ENCODE results near the gene COL23A1.
"Not testable (repeated sequence)": the region's sequence is repeated elsewhere in the genome, so short reads cannot be mapped to it uniquely, and the experiment has no call there.

COL23A1 gene

DNA sequence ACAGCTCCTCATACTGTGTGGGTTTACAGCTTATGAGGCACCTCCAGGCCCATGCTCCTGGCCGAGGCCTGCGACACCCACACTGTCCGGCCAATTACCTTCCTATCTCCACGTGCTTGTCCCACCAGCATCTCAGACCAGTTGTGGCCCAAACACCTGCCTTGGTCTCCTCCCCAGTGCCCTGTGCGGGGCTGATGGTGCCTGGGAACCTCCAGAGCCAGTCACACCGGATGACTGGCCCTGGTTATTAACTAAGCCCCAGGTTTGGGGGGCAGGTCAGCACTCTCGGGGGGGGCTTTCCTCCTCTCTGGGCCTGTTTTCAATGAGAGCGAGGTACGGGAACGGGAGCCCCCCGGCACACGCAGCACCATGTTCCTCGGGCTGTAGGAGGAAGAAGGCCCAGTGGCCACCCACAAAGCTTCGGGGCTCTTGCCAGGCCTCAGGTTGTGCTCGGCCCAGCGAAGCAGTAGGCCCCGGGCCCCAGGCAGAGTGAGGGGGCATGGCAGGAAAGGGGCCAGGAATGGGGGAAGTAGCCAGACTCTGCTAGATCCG lies 281.6 kb downstream of the COL23A1 start:
- no peak for TF ChIP-seq CTCF (IDR thresholded peaks at IDR 0.05; ENCODE audit: borderline replicate concordance, control extremely low read depth, extremely low read depth, insufficient read depth, missing control alignments)
- no peak for DNase-seq (ENCODE audit: low spot score)
- in situ Hi-C loops (cut with MboI; ENCODE audit: low sequenced_read_pairs, unreplicated experiment), result no loop called here

- no peak for DNase-seq (ENCODE audit: low spot score)
- no peak for TF ChIP-seq CTCF (IDR thresholded peaks at IDR 0.05; ENCODE audit: borderline replicate concordance, control extremely low read depth, extremely low read depth, insufficient read depth, missing control alignments)
- in situ Hi-C loops (cut with MboI; ENCODE audit: low sequenced_read_pairs, unreplicated experiment), result no loop called here
Measured at GRCh38 chr5:178307267-178308045, 282.7 kb downstream of the COL23A1 start.

GRCh38 chr5:178306430-178307225 lies 283.6 kb downstream of the COL23A1 start:
- in situ Hi-C loops (cut with MboI; ENCODE audit: low sequenced_read_pairs, unreplicated experiment), result no loop called here
- DNase-seq (ENCODE audit: low spot score), result no peak
- no peak for TF ChIP-seq CTCF (IDR thresholded peaks at IDR 0.05; ENCODE audit: borderline replicate concordance, control extremely low read depth, extremely low read depth, insufficient read depth, missing control alignments)

- no peak for TF ChIP-seq CTCF (IDR thresholded peaks at IDR 0.05; ENCODE audit: borderline replicate concordance, control extremely low read depth, extremely low read depth, insufficient read depth, missing control alignments)
- DNase-seq (ENCODE audit: low spot score), result no peak
- in situ Hi-C loops (cut with MboI; ENCODE audit: low sequenced_read_pairs, unreplicated experiment), result no loop called here
Measured at GRCh38 chr5:178305801-178306200, 284.4 kb downstream of the COL23A1 start.

GRCh38 chr5:178304761-178305645 lies 285.2 kb downstream of the COL23A1 start:
- no peak for DNase-seq (ENCODE audit: low spot score)
- in situ Hi-C loops (cut with MboI; ENCODE audit: low sequenced_read_pairs, unreplicated experiment), result no loop called here
- no peak for TF ChIP-seq CTCF (IDR thresholded peaks at IDR 0.05; ENCODE audit: borderline replicate concordance, control extremely low read depth, extremely low read depth, insufficient read depth, missing control alignments)

GRCh38 chr5:178304016-178304415 lies 286.2 kb downstream of the COL23A1 start:
- in situ Hi-C loops (cut with MboI; ENCODE audit: low sequenced_read_pairs, unreplicated experiment), result no loop called here
- TF ChIP-seq CTCF (IDR thresholded peaks at IDR 0.05; ENCODE audit: borderline replicate concordance, control extremely low read depth, extremely low read depth, insufficient read depth, missing control alignments), result no peak
- DNase-seq (ENCODE audit: low spot score), result no peak

DNA sequence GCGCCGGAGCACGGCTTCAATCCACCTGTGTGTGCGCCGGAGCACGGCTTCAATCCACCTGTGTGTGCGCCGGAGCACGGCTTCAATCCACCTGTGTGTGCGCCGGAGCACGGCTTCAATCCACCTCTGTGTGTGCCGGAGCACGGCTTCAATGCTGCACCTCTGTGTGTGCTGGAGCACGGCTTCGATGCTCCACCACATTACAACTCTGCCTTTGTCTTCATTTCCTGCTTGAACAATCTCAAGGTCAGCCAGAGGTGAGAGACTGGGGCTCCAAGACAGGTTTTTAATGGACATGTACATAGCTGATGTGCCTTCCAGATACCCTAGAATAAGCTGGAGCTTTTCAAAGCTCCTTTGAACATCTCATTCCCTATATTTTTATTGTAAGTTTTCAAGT lies 287.9 kb downstream of the COL23A1 start:
- DNase-seq (ENCODE audit: low spot score); in situ Hi-C loops (cut with MboI; ENCODE audit: low sequenced_read_pairs, unreplicated experiment): not testable (repeated sequence)
